Ishikawa (cell line): Measurements from ENCODE around the gene ATG9A.
A peak's percentile ranks its signal among the peaks of the same experiment; 100 is the strongest.

ENCODE experiments used
- CEBPB ChIP-seq: IDR thresholded peaks from 2 replicates; pipeline ENCODE4 v1.6.1; 2012
- CREB1 ChIP-seq: IDR thresholded peaks from 2 replicates; pipeline ENCODE4 v1.6.1; 2012; ENCODE audit warnings: low read depth
- EGR1 ChIP-seq: IDR thresholded peaks from 2 replicates; pipeline ENCODE4 v1.6.1; 2012
- EP300 ChIP-seq: IDR thresholded peaks from 2 replicates; pipeline ENCODE4 v1.6.1; 2012; ENCODE audit warnings: borderline replicate concordance
- FOXM1 ChIP-seq: IDR thresholded peaks from 2 replicates; pipeline ENCODE4 v1.6.1; 2012; ENCODE audit warnings: low read depth, borderline replicate concordance
- MAX ChIP-seq: IDR thresholded peaks from 2 replicates; pipeline ENCODE4 v1.6.1; 2012
- NFIC ChIP-seq: IDR thresholded peaks from 2 replicates; pipeline ENCODE4 v1.6.1; 2012
- RAD21 ChIP-seq: IDR thresholded peaks from 2 replicates; pipeline ENCODE4 v1.6.1; 2012; ENCODE audit warnings: low read depth
- REST ChIP-seq: IDR thresholded peaks from 2 replicates; pipeline ENCODE4 v1.6.1; 2012; ENCODE audit warnings: low read depth, mild to moderate bottlenecking
- TAF1 ChIP-seq: IDR thresholded peaks from 2 replicates; pipeline ENCODE4 v1.6.1; 2012; ENCODE audit warnings: low read depth, mild to moderate bottlenecking
- TCF12 ChIP-seq: IDR thresholded peaks from 2 replicates; pipeline ENCODE4 v1.6.1; 2012; ENCODE audit warnings: low read depth
- TEAD4 ChIP-seq: IDR thresholded peaks from 2 replicates; pipeline ENCODE4 v1.6.1; 2012
- USF1 ChIP-seq: IDR thresholded peaks from 2 replicates; pipeline ENCODE4 v1.6.1; 2012
- YY1 ChIP-seq: IDR thresholded peaks from 2 replicates; pipeline ENCODE4 v1.6.1; 2012; ENCODE audit warnings: low read depth
- ZBTB7A ChIP-seq: IDR thresholded peaks from 2 replicates; pipeline ENCODE4 v1.6.1; 2012; ENCODE audit warnings: low read depth

Gene ATG9A

GRCh38 chr2:219229305-219230058, at the start of gene ATG9A, which contains the start of gene ANKZF1:
ATG9A (minus strand) TSS chr2:219229636; CDS start chr2:219228024, 1,612 bp downstream.
ANKZF1 (plus strand) TSS chr2:219229806; CDS start chr2:219230258, 452 bp downstream.
- peak; percentile 76 for TF ChIP-seq TAF1
- TF ChIP-seq TEAD4 = 0 out of 2 replicates have a peak, but pooled peaks have one; percentile 14
- TF ChIP-seq USF1 = 0 out of 2 replicates have a peak, but pooled peaks have one; percentile 6
- 0 out of 2 replicates have a peak, but pooled peaks have one; percentile 6 for TF ChIP-seq RAD21
- TF ChIP-seq TCF12 = peak; percentile 47; the same call in 1 of the 2 replicates
- no peak for TF ChIP-seq YY1
- peak; percentile 37; the same call in 1 of the 2 replicates for TF ChIP-seq NFIC
- peak; percentile 74 for TF ChIP-seq CREB1
- TF ChIP-seq EP300 = no peak; the same call in 1 of the 2 replicates
- no peak; the same call in 1 of the 2 replicates for TF ChIP-seq MAX
- no peak for TF ChIP-seq FOXM1
- peak; percentile 77 for TF ChIP-seq EGR1
- peak; percentile 44 for TF ChIP-seq CEBPB
- TF ChIP-seq REST = no peak
- no peak; the same call in 1 of the 2 replicates for TF ChIP-seq ZBTB7A

GRCh38 chr2:219278655-219279150, 49.3 kb upstream of the ATG9A start:
- TF ChIP-seq REST = no peak
- TF ChIP-seq CEBPB = no peak
- TF ChIP-seq YY1 = no peak
- TF ChIP-seq CREB1 = no peak

- TF ChIP-seq RAD21 = peak; percentile 82
- no peak for TF ChIP-seq EGR1
- TF ChIP-seq EP300 = 0 out of 2 replicates have a peak, but pooled peaks have one; percentile 20
These were observed 48.5 kb upstream of the ATG9A start for GRCh38 chr2:219277703-219278654.

GRCh38 chr2:219274361-219274921, 45.0 kb upstream of the ATG9A start:
- TF ChIP-seq YY1 (no peak), TCF12 (peak; percentile 79), RAD21 (no peak; the same call in 1 of the 2 replicates), USF1 (no peak), EGR1 (no peak), TAF1 (no peak), MAX (peak; percentile 47; the same call in 1 of the 2 replicates), EP300 (peak; percentile 90), NFIC (peak; percentile 68), TEAD4 (peak; percentile 91), CREB1 (no peak), FOXM1 (peak; percentile 64), ZBTB7A (no peak), CEBPB (peak; percentile 2; the same call in 1 of the 2 replicates), REST (no peak; the same call in 1 of the 2 replicates)
